HepG2 (cell line): ENCODE measurements around the gene TMEM130. TPM values are rescaled to one million over a fixed set of nuclear protein-coding genes. Genes with fewer than 3 reads are reported as not detected.

Experiments
- ATAC-seq: fragments of 200-7000 bp; cut with Tn5 transposase; 3 replicates; pipeline ENCODE4 v1.9.1; 2020; ENCODE audit warnings: mild to moderate bottlenecking, moderate library complexity
- BruUV-seq: library from RNA; stranded (reverse); fragments of 400-500 nt; replicated peaks from 2 replicates; lab custom pipeline; 2021; lab: Mats Ljungman, UMichigan
- CTCF ChIA-PET: fragments of 300-600 bp; formaldehyde crosslinking; extraction: SDS; loops from one replicate; lab custom pipeline; 2021; ENCODE audit warnings: low total read pairs, inconsistent platforms, low intra/inter-chr PET ratio; lab: Yijun Ruan, JAX
- POLR2A ChIA-PET: fragments of 350-600 bp; sonication (Branson Sonifier 250); formaldehyde crosslinking; loops from one replicate; lab custom pipeline; 2020; ENCODE audit warnings: antibody characterized with exemption, inconsistent platforms; lab: Yijun Ruan, JAX
- DNase-seq: peaks from one replicate; pipeline ENCODE4 v3.0.0-alpha.2; 2015; ENCODE audit warnings: low spot score
- FAIRE-seq: peaks from 3 replicates; lab custom pipeline; 2011; peaks lifted over from hg19 to GRCh38; lab: Jason Lieb, UNC
- H2AFZ ChIP-seq: one replicate; pipeline ENCODE4 v1.6.1; 2011; ENCODE audit warnings: low read length, inconsistent platforms
- H3K27ac ChIP-seq: fragments of 300-600 bp; 3 replicates; pipeline ENCODE4 v1.8.0; 2011; ENCODE audit warnings: mixed run types, mild to moderate bottlenecking, mixed read lengths, low read length, inconsistent platforms; ENCODE audit not compliant: insufficient read depth; ENCODE audit errors: extremely low read length
- H3K27me3 ChIP-seq, 2 experiments: fragments of 200-600 bp in 1 of 2; 2 replicates in 1 of 2; 3 replicates in 1 of 2; pipeline versions ENCODE4 v1.6.0 to v1.8.0; 2011; ENCODE audit warnings: low read length in 2 of 2, mild to moderate bottlenecking in 2 of 2, moderate library complexity in 2 of 2, inconsistent platforms in 1 of 2; ENCODE audit not compliant: insufficient read depth in 2 of 2, control insufficient read depth in 1 of 2
- H3K36me3 ChIP-seq, 2 experiments: fragments of 200-600 bp in 1 of 2; replicated peaks in 1 of 2; 2 replicates in 1 of 2; 3 replicates in 1 of 2; pipeline versions ENCODE4 v1.5.1 to v1.8.0; 2011; ENCODE audit warnings: low read length in 2 of 2, inconsistent platforms in 1 of 2; ENCODE audit not compliant: insufficient read depth in 2 of 2, control insufficient read depth in 1 of 2
- H3K4me1 ChIP-seq: 2 replicates; pipeline ENCODE4 v1.5.1; 2012; ENCODE audit warnings: low read length, inconsistent platforms; ENCODE audit not compliant: insufficient read depth
- H3K4me2 ChIP-seq: 2 replicates; pipeline ENCODE4 v1.6.0; 2011; ENCODE audit warnings: low read depth, low read length, inconsistent platforms
- H3K4me3 ChIP-seq, 3 experiments: fragments of 200-600 bp in 1 of 3; sonication (generic), shearing (Covaris generic) in 1 of 3; replicated peaks in 1 of 3; 2 replicates each; pipeline ENCODE4 v1.5.1; 2011 to 2016; ENCODE audit warnings: low read length in 3 of 3, inconsistent platforms in 2 of 3, low read depth in 2 of 3, mild to moderate bottlenecking in 2 of 3, control low read depth in 1 of 3, mixed read lengths in 1 of 3; ENCODE audit not compliant: insufficient read depth in 1 of 3
- H3K79me2 ChIP-seq: one replicate; pipeline ENCODE4 v1.6.1; 2011; ENCODE audit warnings: low read length, inconsistent platforms; ENCODE audit not compliant: insufficient read depth
- H3K9ac ChIP-seq: 2 replicates; pipeline ENCODE4 v1.6.0; 2011; ENCODE audit warnings: mild to moderate bottlenecking, low read depth, low read length, inconsistent platforms; ENCODE audit not compliant: insufficient read depth
- H3K9me3 ChIP-seq: 2 replicates; pipeline ENCODE4 v1.5.1; 2012; ENCODE audit warnings: mild to moderate bottlenecking, low read length
- H4K20me1 ChIP-seq: 2 replicates; pipeline ENCODE4 v1.6.0; 2011; ENCODE audit warnings: inconsistent platforms, mild to moderate bottlenecking, low read length, moderate library complexity; ENCODE audit not compliant: insufficient read depth
- HNRNPL ChIP-seq: fragments of 200-400 bp; formaldehyde crosslinking; IDR thresholded peaks from 2 replicates; pipeline ENCODE4 v1.6.1; 2017; ENCODE audit warnings: mild to moderate bottlenecking, low read depth, low read length
- MATR3 ChIP-seq: sonication (generic); formaldehyde crosslinking; IDR thresholded peaks from 2 replicates; pipeline ENCODE4 v1.4.0; 2020; ENCODE audit warnings: missing genetic modification reagents
- MIXL1 ChIP-seq: IDR thresholded peaks from 2 replicates; pipeline ENCODE4 v1.6.1; 2016
- PAWR ChIP-seq: sonication (generic); formaldehyde crosslinking; IDR thresholded peaks from 2 replicates; pipeline ENCODE4 v1.4.0; 2020; ENCODE audit warnings: missing genetic modification reagents, mild to moderate bottlenecking, borderline replicate concordance
- PLSCR1 ChIP-seq: sonication (generic); formaldehyde crosslinking; IDR thresholded peaks from 2 replicates; pipeline ENCODE4 v1.5.0; 2020; ENCODE audit warnings: missing genetic modification reagents, mild to moderate bottlenecking, borderline replicate concordance
- WGBS: methylation state at CpG from one replicate; pipeline ENCODE4 v1.1.6; 2017; ENCODE audit warnings: low lambda C conversion rate; 5-methylcytosine and 5-hydroxymethylcytosine counted together
- in situ Hi-C: cut with HindIII; loops from 2 replicates; pipeline ENCODE4 v1.10.0; 2017; ENCODE audit warnings: low pct_unique_long_range_greater_than_20kb; ENCODE audit not compliant: extremely low pct_ligation_motif_present
- intact Hi-C: fragments of 100-400 bp; cut with micrococcal nuclease; formaldehyde crosslinking; loops from one replicate; pipeline ENCODE4 v1.10.0; 2022; ENCODE audit not compliant: unreplicated experiment
- polyA plus RNA-seq, 8 experiments: library from polyadenylated mRNA; depleted of rRNA in 3 of 8; stranded (reverse) in 7 of 8; unstranded in 1 of 8; fragments of >200 nt; fragmentation: Illumina TruSeq in 4 of 8; extraction: Trizol in 4 of 8; gene quantifications; 2 replicates each; pipeline versions ENCODE4 v1.2.1 to v1.2.3, GENCODE V29; 2011 to 2016; ENCODE audit warnings: low read depth in 4 of 8, missing spikeins in 1 of 8, mixed read lengths in 1 of 8; ENCODE audit not compliant: insufficient read depth in 1 of 8
- total RNA-seq, 5 experiments: library from RNA; depleted of rRNA; stranded (reverse); fragments of >200 nt; fragmentation: Illumina TruSeq; extraction: Trizol; gene quantifications; 2 replicates each; pipeline ENCODE4 v1.2.3, GENCODE V29; 2016; ENCODE audit warnings: low read depth in 1 of 5
- TF ChIP-seq, protein P1 (sequence below), 2 experiments: sonication (generic) in 1 of 2; formaldehyde crosslinking in 1 of 2; IDR thresholded peaks; 2 replicates each; pipeline versions ENCODE4 v1.4.0 to v1.6.1; 2016 to 2020; ENCODE audit warnings: borderline replicate concordance in 1 of 2, low read depth in 1 of 2, mild to moderate bottlenecking in 1 of 2, missing genetic modification reagents in 1 of 2
- TF ChIP-seq, protein P2 (sequence below): sonication (generic); formaldehyde crosslinking; IDR thresholded peaks from 2 replicates; pipeline ENCODE4 v1.5.1; 2020; ENCODE audit warnings: missing genetic modification reagents, mild to moderate bottlenecking, borderline replicate concordance

Gene TMEM130
- total and polyA plus RNA-seq, 2 of the 13 experiments (the other 11 are each of a cell fraction or from before 2014, with no cell fraction given), result not detected

DNA sequence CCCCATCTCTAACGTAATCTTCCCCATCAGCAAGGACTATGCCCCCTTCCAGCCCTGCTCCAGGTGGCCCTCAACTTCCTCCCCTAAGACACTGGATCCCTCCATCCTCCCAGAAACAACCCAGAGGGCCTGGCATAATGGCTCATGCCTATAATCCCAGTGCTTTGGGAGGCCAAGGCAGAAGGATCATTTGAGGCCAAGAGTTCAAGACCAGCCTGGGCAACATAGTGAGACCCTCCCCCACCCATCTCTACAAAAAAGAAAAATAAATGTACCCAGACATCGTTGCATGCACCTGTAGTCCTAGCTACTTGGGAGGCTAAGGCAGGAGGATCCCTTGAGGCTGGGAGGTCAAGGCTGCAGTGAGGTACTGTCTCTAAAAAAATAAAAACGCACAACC lies 42.6 kb downstream of the TMEM130 start:
- in situ Hi-C loops, result no loop called here
- CTCF ChIA-PET, result no interaction called here
- Histone ChIP-seq H3K36me3 (no peaks in the 10 kb centered on the region), H3K79me2 (no peaks in the 10 kb centered on the region), H3K4me3 (no peak overlapping the region), H3K4me1 (no peaks in the 10 kb centered on the region), H3K27ac (no peak overlapping the region), H3K9ac (no peak overlapping the region), H3K9me3 (no peaks in the 10 kb centered on the region), H3K4me2 (no peak overlapping the region), H2AFZ (no peak overlapping the region)
- 6% methylated on average over 3 of the region's 3 CpGs for WGBS
- BruUV-seq, result no TSS peak
- no peak; the same call in 2 of the 3 replicates for ATAC-seq
- no peak for DNase-seq
- POLR2A ChIA-PET, result no interaction called here
- FAIRE-seq, result no peak
- TF ChIP-seq, protein P1, sequence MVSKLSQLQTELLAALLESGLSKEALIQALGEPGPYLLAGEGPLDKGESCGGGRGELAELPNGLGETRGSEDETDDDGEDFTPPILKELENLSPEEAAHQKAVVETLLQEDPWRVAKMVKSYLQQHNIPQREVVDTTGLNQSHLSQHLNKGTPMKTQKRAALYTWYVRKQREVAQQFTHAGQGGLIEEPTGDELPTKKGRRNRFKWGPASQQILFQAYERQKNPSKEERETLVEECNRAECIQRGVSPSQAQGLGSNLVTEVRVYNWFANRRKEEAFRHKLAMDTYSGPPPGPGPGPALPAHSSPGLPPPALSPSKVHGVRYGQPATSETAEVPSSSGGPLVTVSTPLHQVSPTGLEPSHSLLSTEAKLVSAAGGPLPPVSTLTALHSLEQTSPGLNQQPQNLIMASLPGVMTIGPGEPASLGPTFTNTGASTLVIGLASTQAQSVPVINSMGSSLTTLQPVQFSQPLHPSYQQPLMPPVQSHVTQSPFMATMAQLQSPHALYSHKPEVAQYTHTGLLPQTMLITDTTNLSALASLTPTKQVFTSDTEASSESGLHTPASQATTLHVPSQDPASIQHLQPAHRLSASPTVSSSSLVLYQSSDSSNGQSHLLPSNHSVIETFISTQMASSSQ (IDR thresholded peaks at IDR 0.05; ENCODE audit: low read depth), result no peak
- TF ChIP-seq, protein P1 (CRISPR knock-in tag; IDR thresholded peaks at IDR 0.05; ENCODE audit: borderline replicate concordance), result no peak
- no peak for TF ChIP-seq PLSCR1 (CRISPR knock-in tag)
- TF ChIP-seq HNRNPL, result no peak
- TF ChIP-seq PAWR, result no peak
- no peak for TF ChIP-seq MIXL1
- TF ChIP-seq, protein P2, sequence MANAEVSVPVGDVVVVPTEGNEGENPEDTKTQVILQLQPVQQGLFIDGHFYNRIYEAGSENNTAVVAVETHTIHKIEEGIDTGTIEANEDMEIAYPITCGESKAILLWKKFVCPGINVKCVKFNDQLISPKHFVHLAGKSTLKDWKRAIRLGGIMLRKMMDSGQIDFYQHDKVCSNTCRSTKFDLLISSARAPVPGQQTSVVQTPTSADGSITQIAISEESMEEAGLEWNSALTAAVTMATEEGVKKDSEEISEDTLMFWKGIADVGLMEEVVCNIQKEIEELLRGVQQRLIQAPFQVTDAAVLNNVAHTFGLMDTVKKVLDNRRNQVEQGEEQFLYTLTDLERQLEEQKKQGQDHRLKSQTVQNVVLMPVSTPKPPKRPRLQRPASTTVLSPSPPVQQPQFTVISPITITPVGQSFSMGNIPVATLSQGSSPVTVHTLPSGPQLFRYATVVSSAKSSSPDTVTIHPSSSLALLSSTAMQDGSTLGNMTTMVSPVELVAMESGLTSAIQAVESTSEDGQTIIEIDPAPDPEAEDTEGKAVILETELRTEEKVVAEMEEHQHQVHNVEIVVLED (CRISPR knock-in tag), result no peak
- TF ChIP-seq MATR3 (CRISPR knock-in tag), result no peak
- TF ChIP-seq, all 625 proteins: peak for 0
- H4K20me1 ChIP-seq, result no peaks in the 10 kb centered on the region
- intact Hi-C loops, result no loop called here
- H3K27me3 ChIP-seq, result peaks cover 0 to 2% of the 10 kb centered on the region in 2 experiments; a peak in 1 of 5 replicates
